Smooth muscle cell (in vitro differentiated cells): ENCODE measurements around the gene MANBA. TPM values are rescaled to one million over a fixed set of nuclear protein-coding genes. Genes with fewer than 3 reads are reported as not detected.

ENCODE experiments used
- DNase-seq: peaks from one replicate; lab custom pipeline; 2025; ENCODE audit not compliant: unreplicated experiment; lab: John Stamatoyannopoulos, UW
- H2AFZ ChIP-seq: fragments of 200-600 bp; sonication (generic); 2 replicates; pipeline ENCODE4 v1.6.0; 2016; ENCODE audit warnings: antibody characterized with exemption, low read depth, mild to moderate bottlenecking
- H3F3A ChIP-seq: fragments of 200-600 bp; sonication (generic); 2 replicates; pipeline ENCODE4 v1.6.0; 2017; ENCODE audit warnings: antibody characterized with exemption, low read depth
- H3K27ac ChIP-seq: fragments of 200-600 bp; sonication (generic); 2 replicates; pipeline ENCODE4 v1.5.1; 2016; ENCODE audit warnings: low read depth, mild to moderate bottlenecking
- H3K27me3 ChIP-seq: fragments of 200-600 bp; sonication (generic); 2 replicates; pipeline ENCODE4 v1.6.1; 2016; ENCODE audit warnings: low read depth, mild to moderate bottlenecking
- H3K36me3 ChIP-seq: fragments of 200-600 bp; sonication (generic); 2 replicates; pipeline ENCODE4 v1.5.1; 2016; ENCODE audit warnings: low read depth
- H3K4me1 ChIP-seq: fragments of 200-600 bp; sonication (generic); 2 replicates; pipeline ENCODE4 v1.5.1; 2016; ENCODE audit warnings: low read depth
- H3K4me2 ChIP-seq: fragments of 200-600 bp; sonication (generic); 2 replicates; pipeline ENCODE4 v1.6.0; 2016; ENCODE audit warnings: mild to moderate bottlenecking
- H3K4me3 ChIP-seq: fragments of 200-600 bp; sonication (generic); 2 replicates; pipeline ENCODE4 v1.5.1; 2016; ENCODE audit warnings: mild to moderate bottlenecking
- H3K79me2 ChIP-seq: fragments of 200-600 bp; sonication (generic); 2 replicates; pipeline ENCODE4 v1.6.0; 2016; ENCODE audit warnings: low read depth, mild to moderate bottlenecking
- H3K9ac ChIP-seq: fragments of 200-600 bp; sonication (generic); 2 replicates; pipeline ENCODE4 v1.6.0; 2016; ENCODE audit warnings: low read depth
- H3K9me3 ChIP-seq: fragments of 200-600 bp; sonication (generic); replicated peaks from 2 replicates; pipeline ENCODE4 v1.5.1; 2016; ENCODE audit warnings: low read depth
- H4K20me1 ChIP-seq: fragments of 200-600 bp; sonication (generic); 2 replicates; pipeline ENCODE4 v1.6.0; 2016; ENCODE audit warnings: low read depth
- WGBS: methylation state at CpG from one replicate; pipeline ENCODE4 v1.1.7; 2016; ENCODE audit warnings: low lambda C conversion rate; 5-methylcytosine and 5-hydroxymethylcytosine counted together
- polyA plus RNA-seq: library from polyadenylated mRNA; unstranded; fragments of >200 nt; fragmentation: Nextera tagmentation; extraction: Ambion mirVana; gene quantifications from 2 replicates; pipeline ENCODE4 v1.2.1, GENCODE V29; 2016
- total RNA-seq: library from RNA; depleted of rRNA; stranded (reverse); fragments of >200 nt; gene quantifications from 2 replicates; pipeline ENCODE4 v1.2.3, GENCODE V29; 2014
- TF ChIP-seq, protein P1 (sequence below): fragments of 200-600 bp; sonication (generic); IDR thresholded peaks from 2 replicates; pipeline ENCODE4 v1.5.1; 2017; ENCODE audit warnings: borderline replicate concordance, mild to moderate bottlenecking, antibody characterized with exemption; ENCODE audit not compliant: insufficient read depth, poor library complexity, severe bottlenecking

The MANBA gene
- total and polyA plus RNA-seq, 2 experiments from 2014 or later, result 58.1 to 99.9 TPM

GRCh38 chr4:102632241-102633065 lies 128.3 kb downstream of the MANBA start:
- H4K20me1 ChIP-seq, result no peaks in the 10 kb centered on the region
- H3K4me1 ChIP-seq, result no peaks in the 10 kb centered on the region
- no peaks in the 10 kb centered on the region for H3K79me2 ChIP-seq
- WGBS, result 63% methylated on average over 6 of the region's 6 CpGs
- H3K9me3 ChIP-seq, result no peaks in the 10 kb centered on the region
- no peaks in the 10 kb centered on the region for H3K27me3 ChIP-seq
- H3K4me2 ChIP-seq, result no peak overlapping the region
- no peak overlapping the region for H3K9ac ChIP-seq
- no peak for DNase-seq
- no peak overlapping the region for H2AFZ ChIP-seq
- H3K4me3 ChIP-seq, result no peak overlapping the region
- peaks cover 2% of the 10 kb centered on the region for H3K36me3 ChIP-seq
- peaks cover 7% of the 10 kb centered on the region for H3F3A ChIP-seq
- TF ChIP-seq, protein P1, sequence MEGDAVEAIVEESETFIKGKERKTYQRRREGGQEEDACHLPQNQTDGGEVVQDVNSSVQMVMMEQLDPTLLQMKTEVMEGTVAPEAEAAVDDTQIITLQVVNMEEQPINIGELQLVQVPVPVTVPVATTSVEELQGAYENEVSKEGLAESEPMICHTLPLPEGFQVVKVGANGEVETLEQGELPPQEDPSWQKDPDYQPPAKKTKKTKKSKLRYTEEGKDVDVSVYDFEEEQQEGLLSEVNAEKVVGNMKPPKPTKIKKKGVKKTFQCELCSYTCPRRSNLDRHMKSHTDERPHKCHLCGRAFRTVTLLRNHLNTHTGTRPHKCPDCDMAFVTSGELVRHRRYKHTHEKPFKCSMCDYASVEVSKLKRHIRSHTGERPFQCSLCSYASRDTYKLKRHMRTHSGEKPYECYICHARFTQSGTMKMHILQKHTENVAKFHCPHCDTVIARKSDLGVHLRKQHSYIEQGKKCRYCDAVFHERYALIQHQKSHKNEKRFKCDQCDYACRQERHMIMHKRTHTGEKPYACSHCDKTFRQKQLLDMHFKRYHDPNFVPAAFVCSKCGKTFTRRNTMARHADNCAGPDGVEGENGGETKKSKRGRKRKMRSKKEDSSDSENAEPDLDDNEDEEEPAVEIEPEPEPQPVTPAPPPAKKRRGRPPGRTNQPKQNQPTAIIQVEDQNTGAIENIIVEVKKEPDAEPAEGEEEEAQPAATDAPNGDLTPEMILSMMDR, result no peak
- no peak overlapping the region for H3K27ac ChIP-seq

DNA sequence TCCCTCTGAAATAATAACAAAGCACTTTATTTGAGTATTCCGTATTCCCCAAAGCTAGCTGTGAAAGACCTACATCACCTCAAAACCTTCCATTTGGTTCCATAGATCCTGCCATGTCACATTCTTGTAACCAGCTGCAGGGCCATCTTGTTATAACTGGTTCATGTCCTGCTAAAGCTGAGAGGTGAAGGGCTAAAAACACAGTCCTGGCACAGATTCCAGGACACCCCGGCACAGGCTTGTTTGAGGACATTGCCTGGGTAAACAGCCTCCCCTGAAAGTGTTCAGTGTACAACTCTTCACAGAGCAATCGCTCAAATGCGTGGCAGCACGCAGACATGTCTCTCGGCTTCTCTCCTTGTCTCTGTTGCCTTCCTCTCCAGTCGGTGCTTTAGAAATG lies 129.2 kb downstream of the MANBA start:
- Histone ChIP-seq H3K9ac (no peak overlapping the region), H3K79me2 (no peaks in the 10 kb centered on the region), H2AFZ (no peak overlapping the region), H3K27me3 (no peaks in the 10 kb centered on the region), H4K20me1 (no peaks in the 10 kb centered on the region), H3K4me2 (no peak overlapping the region), H3K27ac (no peak overlapping the region), H3K36me3 (no peaks in the 10 kb centered on the region), H3F3A (peaks cover 7% of the 10 kb centered on the region), H3K4me1 (no peaks in the 10 kb centered on the region), H3K9me3 (no peaks in the 10 kb centered on the region), H3K4me3 (no peak overlapping the region)
- TF ChIP-seq, protein P1, result no peak
- 82% methylated on average over 7 of the region's 7 CpGs for WGBS
- DNase-seq, result no peak

DNA sequence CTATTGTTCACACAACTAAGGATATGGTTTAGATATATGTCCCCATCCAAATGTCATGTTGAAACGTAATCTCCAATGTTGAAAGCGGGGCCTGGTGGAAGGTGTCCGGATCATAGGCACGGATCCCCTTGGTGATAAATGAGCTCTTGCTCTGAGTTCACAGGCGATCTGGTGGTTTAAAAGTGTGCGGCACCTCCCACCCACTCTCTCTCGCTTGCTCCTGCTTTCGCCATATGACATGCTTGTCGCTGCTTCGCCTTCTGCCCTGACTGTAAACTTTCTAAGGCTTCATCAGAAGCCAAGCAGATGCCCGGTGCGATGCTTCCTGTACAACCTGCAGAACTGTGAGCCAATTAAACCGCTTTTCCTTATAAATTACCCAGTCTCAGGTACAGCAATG lies 131.1 kb downstream of the MANBA start:
- H3F3A ChIP-seq, result peaks cover 7% of the 10 kb centered on the region
- H2AFZ ChIP-seq, result no peak overlapping the region
- no peaks in the 10 kb centered on the region for H3K4me1 ChIP-seq
- H3K36me3 ChIP-seq, result no peaks in the 10 kb centered on the region
- peak overlapping the region; percentile 21 for H3K4me2 ChIP-seq
- 58% methylated on average over 13 of the region's 13 CpGs for WGBS
- no peaks in the 10 kb centered on the region for H3K27me3 ChIP-seq
- no peak for DNase-seq
- H3K9ac ChIP-seq, result no peak overlapping the region
- no peaks in the 10 kb centered on the region for H3K9me3 ChIP-seq
- H3K4me3 ChIP-seq, result no peak overlapping the region
- no peaks in the 10 kb centered on the region for H4K20me1 ChIP-seq
- no peaks in the 10 kb centered on the region for H3K79me2 ChIP-seq
- TF ChIP-seq, protein P1, result no peak
- H3K27ac ChIP-seq, result peak overlapping the region; percentile 84
